Hepatic stellate cell (primary cell): ENCODE results near the gene TRIM24.
"Not testable (repeated sequence)": the region's sequence is repeated elsewhere in the genome, so short reads cannot be mapped to it uniquely, and the experiment has no call there.

ENCODE experiments used
- DNase-seq: peaks from one replicate; pipeline ENCODE4 v3.0.0; 2011; ENCODE audit warnings: low spot score

TRIM24 gene

DNA sequence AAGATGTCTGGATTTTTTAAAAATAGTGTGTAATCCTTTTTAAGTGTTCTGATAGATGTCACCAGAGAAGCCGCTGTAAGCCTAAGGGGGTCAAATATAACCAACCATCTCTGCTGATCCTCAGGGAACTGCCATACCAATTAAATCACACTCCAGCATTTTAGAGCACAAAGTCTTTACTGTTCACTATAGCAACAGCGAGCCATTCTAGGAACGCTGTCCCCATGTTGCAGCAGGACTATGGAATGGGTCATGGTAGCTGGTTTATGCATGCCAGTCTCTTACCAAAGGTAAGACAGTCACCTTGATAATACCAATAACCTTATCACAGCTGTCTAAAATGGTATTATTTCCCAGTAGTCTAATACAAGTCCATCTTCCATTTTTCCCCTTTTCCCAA lies 33.5 kb downstream of the TRIM24 start:
- DNase-seq = no peak

DNA sequence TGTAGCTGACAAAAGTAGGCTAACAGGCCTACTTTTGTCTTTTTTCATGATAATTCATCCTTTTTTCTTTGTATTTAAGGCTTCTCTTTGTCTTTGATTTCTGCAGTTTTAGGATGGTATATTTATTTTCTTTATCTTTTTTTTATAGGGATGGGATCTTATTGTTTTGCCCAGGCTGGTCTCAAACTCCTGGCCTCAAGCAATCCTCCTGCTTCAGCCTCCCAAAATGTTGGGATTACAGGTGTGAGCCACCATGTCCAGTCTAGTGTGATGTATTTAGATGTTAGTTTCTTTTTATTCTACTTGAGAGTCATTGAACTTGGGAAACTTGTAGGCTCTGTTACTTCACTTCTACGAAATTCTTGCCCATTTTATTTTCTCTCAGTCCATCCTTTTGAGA lies 35.4 kb downstream of the TRIM24 start:
- DNase-seq = no peak

DNA sequence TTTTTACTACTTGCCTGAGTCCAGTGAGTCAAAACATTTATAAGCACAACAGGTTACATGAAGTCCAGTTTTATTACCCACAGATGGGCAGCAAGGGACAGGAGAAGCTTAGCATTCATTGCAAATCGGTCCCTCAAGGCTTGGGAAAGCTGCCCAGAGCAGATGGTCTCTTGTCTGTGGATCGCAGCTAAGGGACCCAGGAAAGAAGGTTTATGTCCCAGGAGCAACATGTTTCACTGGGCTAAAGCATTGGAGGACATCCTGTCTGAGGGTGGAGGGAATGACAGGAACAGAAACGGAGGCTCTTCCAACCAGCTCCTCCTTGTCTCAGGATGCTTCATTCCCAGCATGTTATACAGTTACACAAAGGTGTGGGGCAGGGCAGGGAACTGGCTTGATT lies 39.3 kb downstream of the TRIM24 start:
- DNase-seq = no peak

DNA sequence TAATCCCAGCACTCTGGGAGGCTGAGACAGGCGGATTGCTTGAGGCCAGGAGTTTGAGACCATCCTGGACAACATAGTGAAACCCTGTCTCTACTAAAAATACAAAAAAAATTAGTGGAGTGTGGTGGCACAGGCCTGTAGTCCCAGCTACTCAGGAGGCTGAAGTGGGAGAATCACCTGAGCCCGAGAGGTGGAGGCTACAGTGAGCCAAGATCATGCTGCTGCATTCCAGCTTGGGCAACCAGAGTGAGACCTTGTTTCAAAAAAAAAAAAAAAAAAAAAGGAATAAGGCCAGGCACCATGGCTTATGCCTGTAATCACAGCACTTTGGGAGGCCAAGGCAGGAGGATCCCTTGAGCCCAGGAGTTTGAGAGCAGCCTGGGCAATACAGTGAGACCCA lies 40.2 kb downstream of the TRIM24 start:
- DNase-seq = not testable (repeated sequence)

DNA sequence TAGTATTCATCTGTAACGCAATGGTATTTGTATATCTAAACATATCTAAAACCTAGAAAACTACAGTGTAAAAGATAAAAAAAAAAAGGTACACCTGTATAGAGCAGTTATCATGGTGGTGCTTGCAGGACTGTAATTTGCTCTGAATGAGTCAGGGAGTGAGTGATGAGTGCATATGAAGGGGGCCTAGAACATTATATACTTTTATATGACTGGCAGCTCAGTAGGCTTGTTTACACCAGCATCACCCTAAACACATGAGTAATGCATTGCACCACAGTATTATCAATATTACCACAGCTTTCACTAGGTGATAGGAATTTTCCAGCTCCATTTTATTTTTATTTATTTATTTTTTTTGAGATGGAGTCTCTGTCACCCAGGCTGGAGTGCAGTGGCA lies 40.8 kb downstream of the TRIM24 start:
- DNase-seq = no peak

DNA sequence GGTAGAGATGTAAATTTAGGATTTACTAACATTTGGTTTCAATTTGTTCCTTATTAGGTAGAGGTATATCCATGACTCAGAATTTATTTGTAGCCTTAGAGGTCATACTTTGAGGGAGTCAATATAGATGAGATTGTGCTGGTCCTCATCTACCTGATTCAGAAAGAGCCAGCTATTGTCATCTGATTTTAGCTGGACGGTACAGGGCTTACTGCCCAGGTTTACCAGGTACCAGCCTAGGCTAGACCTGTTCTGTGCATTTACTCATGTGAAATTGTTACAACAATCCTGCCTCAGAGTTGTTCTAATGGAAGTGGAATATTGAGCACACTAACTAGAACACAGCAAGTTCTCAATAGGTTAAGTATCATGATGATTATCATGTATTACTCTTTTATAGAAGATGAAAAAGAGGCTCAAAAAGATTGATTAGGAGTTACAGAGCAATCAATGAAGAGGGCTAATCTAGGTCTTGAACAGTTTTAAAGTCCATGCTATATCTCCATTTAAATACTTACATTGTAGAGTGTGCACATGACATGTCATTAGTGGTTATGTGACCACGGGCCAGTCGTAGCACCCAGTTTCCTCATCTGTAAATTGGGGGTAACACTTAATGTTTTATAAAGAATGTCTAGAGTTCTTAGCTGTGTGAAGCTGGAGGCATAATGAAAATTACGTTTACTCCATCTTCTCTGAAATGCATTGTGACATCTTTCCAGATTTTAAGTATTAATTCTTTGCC lies 42.1 kb downstream of the TRIM24 start:
- no peak for DNase-seq

DNA sequence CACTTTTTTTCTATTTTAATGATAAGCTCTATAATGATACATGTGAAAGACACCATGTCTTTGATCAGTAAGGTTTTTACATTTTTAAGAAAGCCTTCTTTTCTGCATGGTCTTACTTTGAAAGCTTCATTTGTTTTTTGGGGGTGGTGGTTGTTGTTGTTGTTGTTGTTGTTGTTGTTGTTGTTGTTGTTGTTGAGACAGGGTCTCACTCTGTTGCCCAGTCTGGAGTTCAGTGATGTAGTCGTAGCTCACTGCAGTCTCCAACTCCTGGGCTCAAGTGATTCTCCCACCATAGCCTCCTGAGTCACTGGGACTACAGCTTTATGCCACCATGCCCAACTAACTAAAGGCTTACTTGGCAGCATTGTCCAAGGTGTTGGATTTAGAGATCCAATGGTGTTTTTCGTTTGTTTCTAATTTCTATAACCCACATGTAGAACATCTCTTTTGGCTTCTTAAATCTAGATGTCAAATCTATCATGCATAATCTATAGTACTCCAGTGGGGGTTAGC lies 45.4 kb downstream of the TRIM24 start:
- no peak for DNase-seq

DNA sequence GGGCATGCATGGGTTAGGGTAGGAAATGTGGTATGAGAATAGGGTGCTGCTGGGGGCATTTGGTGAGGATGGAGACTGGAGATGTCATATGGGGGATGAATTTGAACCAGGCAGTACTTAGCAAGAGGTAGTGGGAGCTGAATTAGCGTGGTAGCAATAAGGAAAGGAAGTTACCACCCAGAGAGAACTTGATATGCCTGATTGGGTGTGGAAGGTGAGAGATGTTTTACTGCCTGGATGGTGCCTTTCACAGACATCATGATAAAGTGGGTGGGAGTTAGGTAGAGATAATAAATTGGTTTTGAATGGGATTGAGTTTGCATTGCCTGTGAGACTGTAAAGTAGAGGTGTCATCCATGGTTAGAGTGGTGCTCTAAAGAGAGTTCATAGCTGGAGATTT lies 46.7 kb downstream of the TRIM24 start:
- DNase-seq = no peak

DNA sequence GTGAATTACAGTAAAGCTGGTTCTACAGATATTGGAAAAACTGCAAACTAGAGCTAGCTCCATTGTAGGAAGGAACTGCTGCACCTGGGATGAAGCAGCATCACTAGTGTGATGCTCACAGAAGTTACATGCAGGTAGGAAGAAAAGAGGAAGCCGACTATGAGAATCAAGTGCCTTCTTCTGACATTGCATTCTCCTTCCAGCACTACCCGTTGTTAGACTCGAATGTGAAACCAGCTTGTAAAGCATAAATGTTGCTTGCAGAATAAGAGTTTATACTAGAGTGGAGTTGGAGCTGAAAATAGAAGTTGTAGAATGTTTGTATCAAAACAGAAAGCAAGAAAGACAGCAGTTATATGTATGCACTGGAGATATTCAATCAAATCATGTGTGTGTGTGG lies 49.9 kb downstream of the TRIM24 start:
- DNase-seq = no peak

DNA sequence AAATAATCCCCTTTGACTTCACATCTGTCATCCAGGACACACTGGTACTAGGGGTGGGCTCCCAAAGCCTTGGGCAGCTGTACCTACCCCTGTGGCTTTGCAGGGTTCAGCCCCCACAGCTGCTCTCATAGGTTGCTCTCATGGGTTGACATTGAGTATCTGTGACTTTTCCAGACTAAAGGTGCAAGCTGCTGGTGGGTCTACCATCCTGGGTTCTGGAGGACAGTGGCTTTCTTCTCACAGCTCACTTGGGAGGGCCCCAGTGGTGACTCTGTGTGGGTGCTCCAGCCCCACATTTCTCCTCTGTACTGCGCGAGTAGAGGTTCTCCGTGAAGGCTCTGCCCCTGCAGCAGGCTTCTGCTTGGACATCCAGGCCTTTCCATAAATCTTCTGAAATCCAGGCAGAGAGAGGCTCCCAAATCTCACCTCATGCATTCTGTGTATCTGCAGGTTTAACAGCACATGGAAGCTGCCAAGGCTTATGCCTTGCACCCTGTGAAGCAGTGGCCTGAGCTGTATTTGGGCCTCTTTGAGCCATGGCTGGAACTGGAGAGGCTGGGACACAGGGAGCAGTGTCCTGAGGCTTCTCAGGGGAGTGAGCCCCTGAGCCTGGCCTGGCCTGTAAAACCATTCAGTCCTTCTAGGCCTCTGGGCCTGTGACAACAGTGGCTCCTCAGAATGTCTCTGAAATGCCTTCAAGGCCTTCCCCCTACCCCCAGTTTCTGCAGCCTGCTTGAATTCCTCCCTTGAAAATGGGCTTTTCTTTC lies 52.2 kb downstream of the TRIM24 start:
- no peak for DNase-seq

DNA sequence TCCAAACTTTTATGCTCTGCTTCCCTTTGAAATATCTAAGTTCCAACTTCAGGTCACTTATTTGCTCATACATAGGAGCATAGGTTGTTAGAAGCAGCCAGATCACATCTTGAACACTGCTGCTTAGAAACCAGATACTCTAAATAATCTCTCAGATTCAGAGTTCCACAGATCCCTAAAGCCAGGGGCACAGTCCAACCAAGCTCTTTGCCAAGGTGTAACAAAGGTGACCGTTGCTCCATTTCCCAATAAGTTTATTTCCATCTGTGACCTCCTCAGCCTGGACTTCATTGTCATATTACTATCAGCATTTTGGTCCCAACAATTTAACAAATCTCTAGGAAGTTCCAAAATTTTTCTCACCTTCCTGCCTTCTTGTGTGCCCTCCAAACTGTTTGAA lies 52.8 kb downstream of the TRIM24 start:
- no peak for DNase-seq

DNA sequence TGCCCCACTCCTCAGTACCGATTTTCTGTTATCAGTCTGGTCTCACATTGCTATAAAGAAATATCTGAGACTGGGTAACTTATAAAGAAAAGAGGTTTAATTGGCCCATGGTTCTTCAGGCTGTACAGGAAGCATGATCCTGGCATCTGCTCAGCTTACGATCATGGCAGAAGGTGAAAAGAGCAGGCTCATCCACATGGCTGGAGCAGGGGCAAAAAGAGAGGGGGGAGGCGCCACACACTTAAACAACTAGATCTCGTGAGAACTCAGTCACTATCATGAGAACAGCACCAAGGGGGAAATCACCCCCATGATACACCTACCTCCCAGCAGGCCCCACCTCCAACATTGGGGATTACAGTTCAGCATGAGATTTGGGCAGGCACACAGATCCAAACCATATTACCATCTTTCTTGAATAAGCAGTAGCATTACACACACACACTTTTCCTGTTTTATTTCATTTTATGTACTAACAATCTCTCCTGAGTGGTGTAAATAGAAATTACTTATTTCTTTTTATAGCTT lies 53.3 kb downstream of the TRIM24 start:
- DNase-seq = no peak

DNA sequence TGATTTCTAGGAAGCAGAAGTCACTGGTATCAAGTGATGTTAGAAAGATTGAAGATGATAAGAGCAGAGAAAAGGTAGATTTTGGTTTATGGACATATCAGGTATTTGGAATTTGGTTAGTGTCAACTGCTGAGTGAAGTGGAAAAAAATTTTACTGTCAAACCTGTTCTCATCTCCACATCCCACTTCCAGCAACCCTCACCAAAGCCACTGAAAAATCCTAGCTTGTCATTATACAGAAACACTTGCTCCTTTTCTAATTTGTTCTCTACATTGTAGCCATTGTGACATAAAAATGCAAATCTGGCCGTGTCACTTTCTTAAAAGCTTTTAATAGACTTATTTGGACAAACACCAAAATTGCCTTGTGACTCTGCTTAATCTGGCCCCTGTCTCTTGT lies 54.0 kb downstream of the TRIM24 start:
- no peak for DNase-seq

DNA sequence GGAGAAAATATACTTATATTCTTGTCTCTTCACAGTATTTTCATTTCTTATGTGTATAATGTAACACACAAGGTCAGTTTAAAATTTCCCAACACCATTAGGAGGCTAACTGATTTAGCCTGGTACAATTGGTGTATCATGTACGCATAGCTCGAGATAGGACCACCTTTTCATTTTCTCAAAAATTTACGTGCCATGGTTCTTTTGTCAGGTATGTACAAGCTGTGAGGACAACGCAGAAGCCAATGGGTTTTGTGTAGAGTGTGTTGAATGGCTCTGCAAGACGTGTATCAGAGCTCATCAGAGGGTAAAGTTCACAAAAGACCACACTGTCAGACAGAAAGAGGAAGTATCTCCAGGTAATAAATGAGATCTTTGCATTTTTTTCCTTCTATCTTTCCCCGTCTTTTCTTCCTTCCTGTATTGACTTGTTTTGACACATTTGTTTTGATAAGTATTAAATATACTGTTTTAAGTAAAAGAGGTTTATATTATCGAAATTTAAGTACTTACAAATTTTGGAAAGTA lies 55.0 kb downstream of the TRIM24 start:
- no peak for DNase-seq

DNA sequence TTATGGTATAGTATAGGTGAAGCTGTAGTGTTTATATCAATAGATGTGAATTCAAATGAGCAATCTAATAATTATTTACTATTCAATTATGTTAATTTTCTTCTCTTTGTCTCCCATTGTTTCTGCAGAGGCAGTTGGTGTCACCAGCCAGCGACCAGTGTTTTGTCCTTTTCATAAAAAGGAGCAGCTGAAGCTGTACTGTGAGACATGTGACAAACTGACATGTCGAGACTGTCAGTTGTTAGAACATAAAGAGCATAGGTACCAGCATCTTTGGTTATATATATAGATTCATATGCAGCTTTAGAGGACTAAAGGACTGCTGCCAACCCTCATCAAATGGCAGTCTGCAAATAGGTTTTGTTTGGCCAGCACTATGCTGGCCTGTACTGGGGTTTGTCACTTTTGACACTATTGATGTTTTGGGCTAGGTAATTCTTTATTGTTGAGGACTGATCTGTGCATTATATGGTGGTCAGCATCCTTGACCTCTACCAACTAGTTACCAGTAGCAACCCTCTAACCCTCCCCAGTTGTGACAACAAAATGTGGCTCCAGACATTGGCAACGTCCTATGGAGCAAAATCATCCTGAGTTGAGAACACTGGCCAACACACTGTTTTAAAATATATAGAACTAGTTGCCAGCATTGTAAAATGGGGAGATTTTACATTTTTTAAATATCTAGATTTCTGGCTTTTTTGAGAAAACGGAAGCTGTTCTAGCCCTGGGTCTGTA lies 59.2 kb downstream of the TRIM24 start:
- DNase-seq = no peak

DNA sequence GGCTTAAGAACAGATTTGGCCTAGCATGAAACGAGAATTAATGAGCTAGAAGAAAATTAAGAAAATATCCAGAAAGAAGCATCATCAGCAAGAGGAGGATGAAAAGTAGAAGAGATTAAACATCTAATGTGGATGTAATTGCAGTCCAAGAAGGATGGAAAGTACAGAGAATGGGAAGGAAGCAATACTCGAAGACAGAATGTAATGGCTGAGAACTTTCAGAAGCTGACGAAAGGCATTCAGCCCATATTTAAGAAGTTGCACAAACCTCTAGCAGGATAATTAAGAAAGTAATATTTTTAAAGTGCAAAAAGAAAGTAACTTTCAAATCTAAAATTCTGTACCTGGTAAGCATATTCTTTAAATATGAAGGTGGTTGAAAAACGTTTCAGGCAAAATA lies 60.7 kb downstream of the TRIM24 start:
- DNase-seq = no peak

DNA sequence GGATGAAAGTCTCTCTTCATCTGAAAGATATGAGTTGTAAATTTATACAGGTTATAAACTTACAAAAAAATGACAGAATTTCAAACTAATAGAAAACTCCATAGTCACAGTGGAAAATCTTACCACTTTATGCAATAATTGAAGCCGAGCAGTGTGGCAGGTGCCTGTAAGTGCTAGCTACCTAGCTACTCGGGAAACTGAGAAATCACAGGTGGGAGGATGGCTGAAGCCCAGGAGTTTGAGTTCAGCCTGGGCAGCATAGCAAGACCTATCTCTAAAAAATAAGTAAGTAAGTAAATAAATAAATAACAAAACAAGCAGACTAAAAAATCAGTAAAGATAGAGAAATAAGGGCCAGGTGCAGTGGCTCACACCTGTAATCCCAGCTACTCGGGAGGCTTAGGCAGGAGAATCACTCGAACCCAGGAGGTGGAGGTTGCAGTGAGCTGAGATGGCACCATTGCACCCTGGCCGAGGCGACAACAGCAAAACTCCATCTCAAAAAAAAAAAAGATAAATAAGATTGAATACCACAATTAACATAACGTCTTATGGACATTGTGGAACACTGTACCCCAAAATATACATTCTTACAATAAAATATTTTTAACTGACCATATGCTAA lies 61.9 kb downstream of the TRIM24 start:
- no peak for DNase-seq

DNA sequence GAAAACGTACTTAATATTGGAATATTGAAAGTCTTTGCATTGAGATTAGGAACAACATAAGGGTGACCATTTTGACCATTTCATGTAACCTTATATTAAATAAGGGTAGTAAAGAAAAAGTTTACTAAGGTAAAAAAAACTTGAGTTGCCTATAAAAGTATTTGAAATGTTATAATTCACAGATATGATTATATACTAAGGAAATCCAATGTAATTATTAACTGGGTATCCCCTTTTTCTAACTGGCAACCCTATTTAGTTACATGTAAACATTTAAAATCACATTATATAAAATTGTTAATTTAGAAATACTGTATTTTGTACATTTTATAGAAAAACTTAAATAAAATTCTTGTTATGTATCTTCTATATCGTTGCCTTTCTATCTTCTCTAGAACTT lies 64.2 kb downstream of the TRIM24 start:
- DNase-seq = no peak

DNA sequence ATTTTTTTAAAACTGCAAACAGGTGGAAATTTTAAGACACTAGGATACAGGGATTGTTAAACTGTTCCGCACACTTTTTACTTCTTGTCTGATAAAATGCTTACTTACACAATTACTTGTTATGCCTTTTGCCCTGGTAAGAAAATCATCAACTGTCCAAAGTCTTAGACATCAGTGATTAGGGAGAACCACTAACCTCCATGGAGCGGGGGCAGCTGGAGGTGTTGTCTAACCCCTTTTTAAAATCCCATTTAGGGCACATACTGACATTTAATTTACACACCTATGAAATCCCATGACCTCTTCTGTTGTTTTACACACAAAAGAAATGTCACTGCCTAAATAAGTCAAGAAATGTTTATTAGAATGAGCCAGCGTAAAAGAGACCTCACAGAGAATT lies 65.7 kb downstream of the TRIM24 start:
- no peak for DNase-seq

DNA sequence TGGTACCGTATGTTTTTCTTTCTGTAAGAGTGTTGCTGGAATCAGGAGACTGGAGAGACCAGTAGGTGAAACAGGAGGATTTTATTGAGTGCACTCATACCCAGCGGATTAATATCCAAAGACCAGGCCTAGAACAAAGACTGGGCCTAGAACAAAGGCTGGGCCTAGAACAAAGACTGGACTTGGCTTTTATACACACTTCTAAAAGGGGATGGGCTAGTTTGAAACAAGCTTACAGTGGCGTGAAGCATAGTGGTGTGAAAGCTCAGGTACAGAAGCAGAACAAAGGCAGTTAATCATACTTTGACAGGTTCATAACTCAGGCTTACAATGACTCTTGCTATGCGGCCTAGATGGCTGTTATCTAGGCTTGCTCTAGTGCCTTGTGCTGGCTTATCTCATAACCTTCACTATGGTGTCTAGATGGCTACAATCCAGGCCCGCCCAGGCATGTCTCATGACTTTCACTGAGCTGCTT lies 67.7 kb downstream of the TRIM24 start:
- DNase-seq = no peak

DNA sequence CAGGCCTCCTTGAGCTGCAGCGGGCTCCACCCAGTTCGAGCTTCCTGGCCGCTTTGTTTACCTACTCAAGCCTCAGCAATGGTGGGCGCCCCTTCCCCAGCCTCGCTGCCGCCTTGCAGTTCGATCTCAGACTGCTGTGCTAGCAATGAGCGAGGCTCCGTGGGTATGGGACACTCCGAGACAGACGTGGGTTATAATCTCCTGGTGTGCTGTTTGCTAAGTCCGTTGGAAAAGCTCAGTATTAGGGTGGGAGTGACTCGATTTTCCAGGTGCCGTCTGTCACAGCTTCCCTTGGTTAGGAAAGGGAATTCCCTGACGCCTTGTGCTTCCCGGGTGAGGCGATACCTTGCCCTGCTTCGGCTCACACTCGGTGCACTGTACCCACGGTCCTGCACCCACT lies 76.8 kb downstream of the TRIM24 start:
- DNase-seq = not testable (repeated sequence)

DNA sequence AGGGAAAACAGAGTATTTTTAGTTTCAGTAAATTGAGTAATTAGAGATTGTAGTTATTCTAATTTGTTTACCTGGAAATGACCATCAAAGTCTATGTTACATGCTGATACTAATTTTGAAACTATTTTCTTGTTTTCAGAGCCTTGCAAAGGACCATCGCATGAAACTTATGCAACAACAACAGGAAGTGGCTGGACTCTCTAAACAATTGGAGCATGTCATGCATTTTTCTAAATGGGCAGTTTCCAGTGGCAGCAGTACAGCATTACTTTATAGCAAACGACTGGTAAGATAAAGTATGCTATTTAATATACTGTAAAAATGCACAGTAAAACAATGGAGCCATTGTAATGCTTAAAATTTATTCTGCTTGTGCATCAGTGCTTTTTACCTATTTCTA lies 78.5 kb downstream of the TRIM24 start:
- peak; percentile 29 for DNase-seq
